HepG2 (cell line): ENCODE data around the gene SHC3.

Source experiments
- ELF4 ChIP-seq: sonication (generic); formaldehyde crosslinking; IDR thresholded peaks from 2 replicates; pipeline ENCODE4 v1.5.0; 2020; ENCODE audit warnings: missing genetic modification reagents, mild to moderate bottlenecking, moderate library complexity, borderline replicate concordance
- KLF13 ChIP-seq: sonication (generic); formaldehyde crosslinking; IDR thresholded peaks from 2 replicates; pipeline ENCODE4 v1.4.0; 2020; ENCODE audit warnings: mild to moderate bottlenecking, missing genetic modification reagents
- RBM39 ChIP-seq: fragments of 200-400 bp; formaldehyde crosslinking; IDR thresholded peaks from one replicate; pipeline ENCODE4 v1.6.1; 2018; ENCODE audit warnings: antibody characterized with exemption, mild to moderate bottlenecking, low read depth, low read length; ENCODE audit not compliant: poor library complexity, severe bottlenecking
- ZBTB38 ChIP-seq: sonication (generic); formaldehyde crosslinking; IDR thresholded peaks from 2 replicates; pipeline ENCODE4 v1.5.1; 2020; ENCODE audit warnings: mild to moderate bottlenecking, missing genetic modification reagents
- TF ChIP-seq, protein P1 (sequence below): sonication (generic); formaldehyde crosslinking; IDR thresholded peaks from 2 replicates; pipeline ENCODE4 v1.5.0; 2020; ENCODE audit warnings: mild to moderate bottlenecking, missing genetic modification reagents, moderate library complexity

DNA sequence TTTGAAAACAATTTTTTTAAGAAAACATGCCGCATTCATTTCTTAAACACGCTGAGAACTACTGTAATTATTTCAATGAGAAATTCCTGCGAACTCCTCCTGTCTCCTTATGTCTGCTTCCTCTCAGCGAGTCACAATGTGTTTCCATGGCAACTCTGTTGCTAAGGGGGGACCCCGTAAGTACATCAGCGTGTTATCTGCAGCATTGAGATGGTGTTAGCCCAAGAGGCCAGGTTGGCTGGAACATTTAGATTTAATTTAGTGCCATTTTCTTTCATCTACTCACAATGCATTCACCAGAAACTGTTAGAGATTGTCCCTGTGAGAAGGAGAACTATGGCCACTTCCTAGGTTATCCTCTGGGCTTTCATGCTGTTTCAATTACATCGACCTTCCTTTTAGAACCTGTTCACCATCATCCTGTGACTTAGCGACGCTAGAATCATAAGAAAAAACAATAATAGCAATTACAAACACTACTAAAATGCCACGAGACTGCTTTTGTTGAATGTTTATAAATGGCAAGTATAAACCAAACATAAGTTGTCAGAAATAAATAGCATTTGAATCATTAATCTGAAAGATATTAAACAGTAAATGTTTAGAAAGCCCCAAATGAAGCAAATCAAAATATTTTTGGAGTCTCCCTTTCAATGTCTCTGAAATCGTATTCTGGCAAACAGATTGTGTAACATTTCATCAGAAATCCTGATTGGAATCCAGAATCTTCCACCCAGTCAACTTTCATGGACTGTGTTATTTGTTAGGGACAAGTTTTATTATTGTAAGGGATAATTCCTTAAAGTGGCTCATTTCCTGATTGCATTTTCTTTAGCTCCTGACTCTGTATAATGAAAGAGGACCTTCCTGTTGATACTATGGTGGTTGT is 39.7 kb upstream of the SHC3 start:
- no peak for TF ChIP-seq RBM39
- TF ChIP-seq KLF13 (CRISPR knock-in tag): no peak
- TF ChIP-seq ELF4 (CRISPR knock-in tag): no peak
- TF ChIP-seq ZBTB38 (CRISPR knock-in tag): no peak
- TF ChIP-seq, protein P1, sequence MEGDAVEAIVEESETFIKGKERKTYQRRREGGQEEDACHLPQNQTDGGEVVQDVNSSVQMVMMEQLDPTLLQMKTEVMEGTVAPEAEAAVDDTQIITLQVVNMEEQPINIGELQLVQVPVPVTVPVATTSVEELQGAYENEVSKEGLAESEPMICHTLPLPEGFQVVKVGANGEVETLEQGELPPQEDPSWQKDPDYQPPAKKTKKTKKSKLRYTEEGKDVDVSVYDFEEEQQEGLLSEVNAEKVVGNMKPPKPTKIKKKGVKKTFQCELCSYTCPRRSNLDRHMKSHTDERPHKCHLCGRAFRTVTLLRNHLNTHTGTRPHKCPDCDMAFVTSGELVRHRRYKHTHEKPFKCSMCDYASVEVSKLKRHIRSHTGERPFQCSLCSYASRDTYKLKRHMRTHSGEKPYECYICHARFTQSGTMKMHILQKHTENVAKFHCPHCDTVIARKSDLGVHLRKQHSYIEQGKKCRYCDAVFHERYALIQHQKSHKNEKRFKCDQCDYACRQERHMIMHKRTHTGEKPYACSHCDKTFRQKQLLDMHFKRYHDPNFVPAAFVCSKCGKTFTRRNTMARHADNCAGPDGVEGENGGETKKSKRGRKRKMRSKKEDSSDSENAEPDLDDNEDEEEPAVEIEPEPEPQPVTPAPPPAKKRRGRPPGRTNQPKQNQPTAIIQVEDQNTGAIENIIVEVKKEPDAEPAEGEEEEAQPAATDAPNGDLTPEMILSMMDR (CRISPR knock-in tag): no peak
